Stimulated activated naive CD8-positive, alpha-beta T cell treated with anti-CD3 and anti-CD28 coated beads, Interleukin-15, Interleukin-2, amounts not matched to agents 100 ng/mL and 50 ng/mL, for 24 hours (primary cell): Measurements from ENCODE around the gene GALNT7.

ENCODE experiments used
- H3K27ac Mint-ChIP-seq: one replicate; pipeline ENCODE4 v1.8.0; 2021; ENCODE audit warnings: mild to moderate bottlenecking, mixed read lengths
- H3K27me3 Mint-ChIP-seq: one replicate; pipeline ENCODE4 v1.8.0; 2021; ENCODE audit warnings: mixed read lengths
- H3K36me3 Mint-ChIP-seq: one replicate; pipeline ENCODE4 v1.8.0; 2021; ENCODE audit warnings: low read depth, mixed read lengths
- H3K4me1 Mint-ChIP-seq: one replicate; pipeline ENCODE4 v1.8.0; 2021; ENCODE audit warnings: low read depth, mixed read lengths
- H3K4me3 Mint-ChIP-seq: one replicate; pipeline ENCODE4 v1.8.0; 2021; ENCODE audit warnings: mild to moderate bottlenecking, mixed read lengths
- H3K9me3 Mint-ChIP-seq: one replicate; pipeline ENCODE4 v1.8.0; 2021; ENCODE audit warnings: mixed read lengths

The GALNT7 gene

GRCh38 chr4:173325007-173325736 lies 156.6 kb downstream of the GALNT7 start:
- no peak overlapping the region for H3K27ac Mint-ChIP-seq
- H3K4me1 Mint-ChIP-seq, result no peaks in the 10 kb centered on the region
- peaks cover 32% of the 10 kb centered on the region for H3K36me3 Mint-ChIP-seq
- H3K9me3 Mint-ChIP-seq, result no peaks in the 10 kb centered on the region
- no peaks in the 10 kb centered on the region for H3K27me3 Mint-ChIP-seq
- H3K4me3 Mint-ChIP-seq, result no peak overlapping the region

GRCh38 chr4:173328236-173328901 lies 159.8 kb downstream of the GALNT7 start:
- peaks cover 44% of the 10 kb centered on the region for H3K36me3 Mint-ChIP-seq
- no peaks in the 10 kb centered on the region for H3K27me3 Mint-ChIP-seq
- H3K9me3 Mint-ChIP-seq, result no peaks in the 10 kb centered on the region
- H3K4me3 Mint-ChIP-seq, result no peak overlapping the region
- H3K4me1 Mint-ChIP-seq, result peaks cover 20% of the 10 kb centered on the region
- H3K27ac Mint-ChIP-seq, result no peak overlapping the region

GRCh38 chr4:173330590-173330989 lies 162.0 kb downstream of the GALNT7 start:
- Mint-ChIP-seq H3K4me3 (no peak overlapping the region), H3K27me3 (no peaks in the 10 kb centered on the region), H3K4me1 (peaks cover 24% of the 10 kb centered on the region), H3K9me3 (no peaks in the 10 kb centered on the region), H3K36me3 (peaks cover 49% of the 10 kb centered on the region), H3K27ac (no peak overlapping the region)

- peak overlapping the region; percentile 89 for H3K27ac Mint-ChIP-seq
- H3K36me3 Mint-ChIP-seq, result peaks cover 46% of the 10 kb centered on the region
- H3K4me1 Mint-ChIP-seq, result peaks cover 24% of the 10 kb centered on the region
- H3K27me3 Mint-ChIP-seq, result peaks cover 7% of the 10 kb centered on the region
- no peaks in the 10 kb centered on the region for H3K9me3 Mint-ChIP-seq
- peak overlapping the region; percentile 98 for H3K4me3 Mint-ChIP-seq
Measured at GRCh38 chr4:173332021-173332487, 163.4 kb downstream of the GALNT7 start.

GRCh38 chr4:173332963-173333657 lies 164.5 kb downstream of the GALNT7 start:
- Mint-ChIP-seq H3K27me3 (peaks cover 7% of the 10 kb centered on the region), H3K36me3 (peaks cover 46% of the 10 kb centered on the region), H3K27ac (peak overlapping the region; percentile 93), H3K4me1 (peaks cover 24% of the 10 kb centered on the region), H3K4me3 (peak overlapping the region; percentile 98), H3K9me3 (no peaks in the 10 kb centered on the region)

- Mint-ChIP-seq H3K4me3 (peak overlapping the region; percentile 98), H3K27me3 (peaks cover 7% of the 10 kb centered on the region), H3K36me3 (peaks cover 41% of the 10 kb centered on the region), H3K9me3 (no peaks in the 10 kb centered on the region), H3K4me1 (peaks cover 24% of the 10 kb centered on the region), H3K27ac (peak overlapping the region; percentile 97)
Measured at GRCh38 chr4:173333658-173334084, 165.1 kb downstream of the GALNT7 start.

GRCh38 chr4:173334085-173334890 lies 165.7 kb downstream of the GALNT7 start, which contains the start of gene HMGB2:
Gene HMGB2 (minus strand): TSS chr4:173334358. CDS start chr4:173333649, 709 bp downstream.
- H3K9me3 Mint-ChIP-seq, result no peaks in the 10 kb centered on the region
- H3K36me3 Mint-ChIP-seq, result peaks cover 38% of the 10 kb centered on the region
- H3K27me3 Mint-ChIP-seq, result peaks cover 7% of the 10 kb centered on the region
- H3K4me1 Mint-ChIP-seq, result peaks cover 24% of the 10 kb centered on the region
- peak within 1 kb of the TSS; percentile 98 for H3K4me3 Mint-ChIP-seq
- peak within 1 kb of the TSS; percentile 97 for H3K27ac Mint-ChIP-seq

GRCh38 chr4:173334891-173335752 lies 166.5 kb downstream of the GALNT7 start:
- peak overlapping the region; percentile 97 for H3K27ac Mint-ChIP-seq
- peaks cover 11% of the 10 kb centered on the region for H3K27me3 Mint-ChIP-seq
- no peaks in the 10 kb centered on the region for H3K9me3 Mint-ChIP-seq
- peak overlapping the region; percentile 98 for H3K4me3 Mint-ChIP-seq
- H3K4me1 Mint-ChIP-seq, result peaks cover 24% of the 10 kb centered on the region
- peaks cover 30% of the 10 kb centered on the region for H3K36me3 Mint-ChIP-seq

GRCh38 chr4:173337463-173337862 lies 168.9 kb downstream of the GALNT7 start:
- H3K4me3 Mint-ChIP-seq, result no peak overlapping the region
- peaks cover 15% of the 10 kb centered on the region for H3K27me3 Mint-ChIP-seq
- no peak overlapping the region for H3K27ac Mint-ChIP-seq
- peaks cover 14% of the 10 kb centered on the region for H3K36me3 Mint-ChIP-seq
- no peaks in the 10 kb centered on the region for H3K9me3 Mint-ChIP-seq
- peaks cover 14% of the 10 kb centered on the region for H3K4me1 Mint-ChIP-seq

- H3K27me3 Mint-ChIP-seq, result peaks cover 8% of the 10 kb centered on the region
- H3K36me3 Mint-ChIP-seq, result no peaks in the 10 kb centered on the region
- no peaks in the 10 kb centered on the region for H3K4me1 Mint-ChIP-seq
- no peak overlapping the region for H3K27ac Mint-ChIP-seq
- H3K9me3 Mint-ChIP-seq, result no peaks in the 10 kb centered on the region
- no peak overlapping the region for H3K4me3 Mint-ChIP-seq
Measured at GRCh38 chr4:173343832-173344397, 175.3 kb downstream of the GALNT7 start.

- Mint-ChIP-seq H3K9me3 (no peaks in the 10 kb centered on the region), H3K4me3 (no peak overlapping the region), H3K4me1 (no peaks in the 10 kb centered on the region), H3K27me3 (peaks cover 7% of the 10 kb centered on the region), H3K36me3 (no peaks in the 10 kb centered on the region), H3K27ac (no peak overlapping the region)
Measured at GRCh38 chr4:173345648-173346047, 177.0 kb downstream of the GALNT7 start.

GRCh38 chr4:173346074-173346473 lies 177.5 kb downstream of the GALNT7 start:
- no peaks in the 10 kb centered on the region for H3K9me3 Mint-ChIP-seq
- H3K4me3 Mint-ChIP-seq, result no peak overlapping the region
- no peaks in the 10 kb centered on the region for H3K36me3 Mint-ChIP-seq
- H3K4me1 Mint-ChIP-seq, result no peaks in the 10 kb centered on the region
- H3K27me3 Mint-ChIP-seq, result peaks cover 8% of the 10 kb centered on the region
- H3K27ac Mint-ChIP-seq, result no peak overlapping the region

GRCh38 chr4:173347467-173347866 lies 178.9 kb downstream of the GALNT7 start:
- Mint-ChIP-seq H3K36me3 (no peaks in the 10 kb centered on the region), H3K9me3 (no peaks in the 10 kb centered on the region), H3K27ac (no peak overlapping the region), H3K4me3 (no peak overlapping the region), H3K27me3 (peaks cover 3% of the 10 kb centered on the region), H3K4me1 (no peaks in the 10 kb centered on the region)
